HEK293 (cell line): ENCODE measurements around the gene STK11.

Source experiments
- GLIS1 ChIP-seq: fragments of 450-650 bp; formaldehyde crosslinking; IDR thresholded peaks from 2 replicates; pipeline ENCODE4 v1.5.1; 2016; ENCODE audit warnings: missing biosample characterization, missing genetic modification characterization
- GLIS2 ChIP-seq: fragments of 450-650 bp; formaldehyde crosslinking; IDR thresholded peaks from 2 replicates; pipeline ENCODE4 v1.5.1; 2016; ENCODE audit warnings: missing biosample characterization, missing genetic modification characterization
- KLF9 ChIP-seq: fragments of 450-650 bp; formaldehyde crosslinking; IDR thresholded peaks from 2 replicates; pipeline ENCODE4 v1.5.1; 2016; ENCODE audit warnings: missing biosample characterization, missing genetic modification characterization, low read depth
- OSR2 ChIP-seq: fragments of 450-650 bp; formaldehyde crosslinking; IDR thresholded peaks from 2 replicates; pipeline ENCODE4 v1.5.1; 2016; ENCODE audit warnings: missing biosample characterization, missing genetic modification characterization
- PATZ1 ChIP-seq: fragments of 450-650 bp; formaldehyde crosslinking; IDR thresholded peaks from 2 replicates; pipeline ENCODE4 v1.5.1; 2016; ENCODE audit warnings: missing biosample characterization, missing genetic modification characterization
- SETDB1 ChIP-seq: IDR thresholded peaks from one replicate; pipeline ENCODE4 v1.6.1; 2017; ENCODE audit warnings: mild to moderate bottlenecking, low read length, moderate library complexity, mixed read lengths; ENCODE audit not compliant: insufficient read length
- WT1 ChIP-seq: fragments of 450-650 bp; formaldehyde crosslinking; IDR thresholded peaks from 2 replicates; pipeline ENCODE4 v1.5.1; 2016; ENCODE audit warnings: missing biosample characterization, missing genetic modification characterization
- YY1 ChIP-seq: fragments of 450-650 bp; formaldehyde crosslinking; IDR thresholded peaks from 2 replicates; pipeline ENCODE4 v1.5.1; 2018; ENCODE audit warnings: missing biosample characterization, missing genetic modification characterization
- YY2 ChIP-seq: fragments of 450-650 bp; formaldehyde crosslinking; IDR thresholded peaks from 2 replicates; pipeline ENCODE4 v1.5.1; 2016; ENCODE audit warnings: missing biosample characterization, missing genetic modification characterization
- ZBTB1 ChIP-seq: fragments of 450-650 bp; formaldehyde crosslinking; IDR thresholded peaks from 2 replicates; pipeline ENCODE4 v1.5.1; 2016; ENCODE audit warnings: missing biosample characterization, missing genetic modification characterization
- ZEB2 ChIP-seq: fragments of 450-650 bp; formaldehyde crosslinking; IDR thresholded peaks from 2 replicates; pipeline ENCODE4 v1.5.1; 2016; ENCODE audit warnings: missing biosample characterization, missing genetic modification characterization
- ZFP37 ChIP-seq: fragments of 450-650 bp; formaldehyde crosslinking; IDR thresholded peaks from 2 replicates; pipeline ENCODE4 v1.5.1; 2016; ENCODE audit warnings: missing biosample characterization, missing genetic modification characterization
- ZNF133 ChIP-seq: fragments of 450-650 bp; formaldehyde crosslinking; IDR thresholded peaks from 2 replicates; pipeline ENCODE4 v1.5.1; 2016; ENCODE audit warnings: missing biosample characterization, missing genetic modification characterization
- ZNF146 ChIP-seq: fragments of 450-650 bp; formaldehyde crosslinking; IDR thresholded peaks from 2 replicates; pipeline ENCODE4 v1.5.1; 2016; ENCODE audit warnings: missing biosample characterization, missing genetic modification characterization
- ZNF16 ChIP-seq: fragments of 450-650 bp; formaldehyde crosslinking; IDR thresholded peaks from 2 replicates; pipeline ENCODE4 v1.5.1; 2016; ENCODE audit warnings: low read depth, missing biosample characterization, missing genetic modification characterization
- ZNF2 ChIP-seq: fragments of 450-650 bp; formaldehyde crosslinking; IDR thresholded peaks from 2 replicates; pipeline ENCODE4 v1.5.1; 2016; ENCODE audit warnings: missing biosample characterization, missing genetic modification characterization
- ZNF211 ChIP-seq: fragments of 450-650 bp; formaldehyde crosslinking; IDR thresholded peaks from 2 replicates; pipeline ENCODE4 v1.5.1; 2016; ENCODE audit warnings: low read depth, missing biosample characterization, missing genetic modification characterization
- ZNF214 ChIP-seq: fragments of 450-650 bp; formaldehyde crosslinking; IDR thresholded peaks from 2 replicates; pipeline ENCODE4 v1.5.1; 2017; ENCODE audit warnings: missing biosample characterization, mild to moderate bottlenecking, missing genetic modification characterization, borderline replicate concordance
- ZNF239 ChIP-seq: fragments of 450-650 bp; formaldehyde crosslinking; IDR thresholded peaks from 2 replicates; pipeline ENCODE4 v1.5.1; 2016; ENCODE audit warnings: missing biosample characterization, missing genetic modification characterization
- ZNF391 ChIP-seq: fragments of 450-650 bp; formaldehyde crosslinking; IDR thresholded peaks from 2 replicates; pipeline ENCODE4 v1.5.1; 2016; ENCODE audit warnings: low read depth, missing biosample characterization, missing genetic modification characterization, borderline replicate concordance
- ZNF398 ChIP-seq: fragments of 450-650 bp; formaldehyde crosslinking; IDR thresholded peaks from 2 replicates; pipeline ENCODE4 v1.5.1; 2017; ENCODE audit warnings: missing biosample characterization, missing genetic modification characterization
- ZNF621 ChIP-seq: fragments of 450-650 bp; formaldehyde crosslinking; IDR thresholded peaks from 2 replicates; pipeline ENCODE4 v1.5.1; 2017; ENCODE audit warnings: missing biosample characterization, missing genetic modification characterization
- ZNF626 ChIP-seq: fragments of 450-650 bp; sonication (Bioruptor Pico); formaldehyde crosslinking; IDR thresholded peaks from 2 replicates; pipeline ENCODE4 v1.5.1; 2018; ENCODE audit warnings: missing biosample characterization, missing genetic modification characterization, inconsistent platforms
- ZNF660 ChIP-seq: fragments of 450-650 bp; IDR thresholded peaks from 2 replicates; pipeline ENCODE4 v1.5.1; 2018; ENCODE audit warnings: missing biosample characterization, mild to moderate bottlenecking, missing genetic modification characterization
- ZNF776 ChIP-seq: fragments of 450-650 bp; formaldehyde crosslinking; IDR thresholded peaks from 2 replicates; pipeline ENCODE4 v1.5.0; 2017; ENCODE audit warnings: missing biosample characterization, missing genetic modification characterization, borderline replicate concordance
- ZNF785 ChIP-seq: fragments of 450-650 bp; formaldehyde crosslinking; IDR thresholded peaks from 2 replicates; pipeline ENCODE4 v1.5.1; 2016; ENCODE audit warnings: missing biosample characterization, missing genetic modification characterization
- ZNF791 ChIP-seq: fragments of 450-650 bp; formaldehyde crosslinking; IDR thresholded peaks from 2 replicates; pipeline ENCODE4 v1.5.1; 2016; ENCODE audit warnings: missing biosample characterization, missing genetic modification characterization
- ZNF830 ChIP-seq: fragments of 450-650 bp; IDR thresholded peaks from 2 replicates; pipeline ENCODE4 v1.5.0; 2018; ENCODE audit warnings: missing biosample characterization, missing genetic modification characterization, low read depth, mild to moderate bottlenecking, moderate library complexity
- TF ChIP-seq, protein P1 (sequence below): fragments of 450-650 bp; formaldehyde crosslinking; IDR thresholded peaks from 2 replicates; pipeline ENCODE4 v1.5.1; 2016; ENCODE audit warnings: missing biosample characterization, missing genetic modification characterization
- TF ChIP-seq, protein P2 (sequence below): fragments of 450-650 bp; formaldehyde crosslinking; IDR thresholded peaks from 2 replicates; pipeline ENCODE4 v1.5.1; 2017; ENCODE audit warnings: missing biosample characterization, missing genetic modification characterization
- TF ChIP-seq, protein P3 (sequence below): fragments of 450-650 bp; formaldehyde crosslinking; IDR thresholded peaks from 2 replicates; pipeline ENCODE4 v1.5.1; 2016; ENCODE audit warnings: missing biosample characterization, missing genetic modification characterization

The STK11 gene

GRCh38 chr19:1173845-1174809, 31.5 kb upstream of the STK11 start, which contains the start of gene SBNO2 (continued):
- no peak for TF ChIP-seq ZNF398
- TF ChIP-seq ZNF776 (tag by site-specific recombination), result no peak
- TF ChIP-seq GLIS2 (tag by site-specific recombination), result no peak
- TF ChIP-seq ZNF211 (tag by site-specific recombination), result no peak
- TF ChIP-seq, protein P1, sequence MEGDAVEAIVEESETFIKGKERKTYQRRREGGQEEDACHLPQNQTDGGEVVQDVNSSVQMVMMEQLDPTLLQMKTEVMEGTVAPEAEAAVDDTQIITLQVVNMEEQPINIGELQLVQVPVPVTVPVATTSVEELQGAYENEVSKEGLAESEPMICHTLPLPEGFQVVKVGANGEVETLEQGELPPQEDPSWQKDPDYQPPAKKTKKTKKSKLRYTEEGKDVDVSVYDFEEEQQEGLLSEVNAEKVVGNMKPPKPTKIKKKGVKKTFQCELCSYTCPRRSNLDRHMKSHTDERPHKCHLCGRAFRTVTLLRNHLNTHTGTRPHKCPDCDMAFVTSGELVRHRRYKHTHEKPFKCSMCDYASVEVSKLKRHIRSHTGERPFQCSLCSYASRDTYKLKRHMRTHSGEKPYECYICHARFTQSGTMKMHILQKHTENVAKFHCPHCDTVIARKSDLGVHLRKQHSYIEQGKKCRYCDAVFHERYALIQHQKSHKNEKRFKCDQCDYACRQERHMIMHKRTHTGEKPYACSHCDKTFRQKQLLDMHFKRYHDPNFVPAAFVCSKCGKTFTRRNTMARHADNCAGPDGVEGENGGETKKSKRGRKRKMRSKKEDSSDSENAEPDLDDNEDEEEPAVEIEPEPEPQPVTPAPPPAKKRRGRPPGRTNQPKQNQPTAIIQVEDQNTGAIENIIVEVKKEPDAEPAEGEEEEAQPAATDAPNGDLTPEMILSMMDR (tag by site-specific recombination), result 0 out of 2 replicates have a peak, but pooled peaks have one; percentile 8
- no peak for TF ChIP-seq ZNF621 (tag by site-specific recombination)
- TF ChIP-seq ZNF391 (tag by site-specific recombination), result no peak
- peak; percentile 11; the same call in 1 of the 2 replicates for TF ChIP-seq WT1 (tag by site-specific recombination)
- peak; percentile 83 for TF ChIP-seq YY1 (tag by site-specific recombination)
- TF ChIP-seq ZNF146, result no peak; the same call in 1 of the 2 replicates
- 0 out of 2 replicates have a peak, but pooled peaks have one; percentile 27 for TF ChIP-seq ZNF785 (tag by site-specific recombination)
- TF ChIP-seq YY2, result peak; percentile 53
- peak; percentile 72 for TF ChIP-seq PATZ1 (tag by site-specific recombination)
- TF ChIP-seq SETDB1, result no peak
- TF ChIP-seq, protein P2, sequence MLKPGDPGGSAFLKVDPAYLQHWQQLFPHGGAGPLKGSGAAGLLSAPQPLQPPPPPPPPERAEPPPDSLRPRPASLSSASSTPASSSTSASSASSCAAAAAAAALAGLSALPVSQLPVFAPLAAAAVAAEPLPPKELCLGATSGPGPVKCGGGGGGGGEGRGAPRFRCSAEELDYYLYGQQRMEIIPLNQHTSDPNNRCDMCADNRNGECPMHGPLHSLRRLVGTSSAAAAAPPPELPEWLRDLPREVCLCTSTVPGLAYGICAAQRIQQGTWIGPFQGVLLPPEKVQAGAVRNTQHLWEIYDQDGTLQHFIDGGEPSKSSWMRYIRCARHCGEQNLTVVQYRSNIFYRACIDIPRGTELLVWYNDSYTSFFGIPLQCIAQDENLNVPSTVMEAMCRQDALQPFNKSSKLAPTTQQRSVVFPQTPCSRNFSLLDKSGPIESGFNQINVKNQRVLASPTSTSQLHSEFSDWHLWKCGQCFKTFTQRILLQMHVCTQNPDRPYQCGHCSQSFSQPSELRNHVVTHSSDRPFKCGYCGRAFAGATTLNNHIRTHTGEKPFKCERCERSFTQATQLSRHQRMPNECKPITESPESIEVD (tag by site-specific recombination), result no peak
- no peak for TF ChIP-seq OSR2
- TF ChIP-seq ZNF133 (tag by site-specific recombination), result no peak
- TF ChIP-seq ZFP37, result no peak
- no peak for TF ChIP-seq ZNF16
- TF ChIP-seq ZEB2, result peak; percentile 43; the same call in 1 of the 2 replicates
- no peak for TF ChIP-seq ZNF214 (tag by site-specific recombination)
- no peak for TF ChIP-seq ZBTB1 (tag by site-specific recombination)
- TF ChIP-seq ZNF626 (tag by site-specific recombination), result no peak
- TF ChIP-seq KLF9, result peak; percentile 77
- TF ChIP-seq ZNF239 (tag by site-specific recombination), result no peak
- no peak for TF ChIP-seq ZNF791 (tag by site-specific recombination)
- TF ChIP-seq ZNF830 (tag by site-specific recombination), result no peak
- no peak; the same call in 1 of the 2 replicates for TF ChIP-seq GLIS1
- TF ChIP-seq, protein P3, sequence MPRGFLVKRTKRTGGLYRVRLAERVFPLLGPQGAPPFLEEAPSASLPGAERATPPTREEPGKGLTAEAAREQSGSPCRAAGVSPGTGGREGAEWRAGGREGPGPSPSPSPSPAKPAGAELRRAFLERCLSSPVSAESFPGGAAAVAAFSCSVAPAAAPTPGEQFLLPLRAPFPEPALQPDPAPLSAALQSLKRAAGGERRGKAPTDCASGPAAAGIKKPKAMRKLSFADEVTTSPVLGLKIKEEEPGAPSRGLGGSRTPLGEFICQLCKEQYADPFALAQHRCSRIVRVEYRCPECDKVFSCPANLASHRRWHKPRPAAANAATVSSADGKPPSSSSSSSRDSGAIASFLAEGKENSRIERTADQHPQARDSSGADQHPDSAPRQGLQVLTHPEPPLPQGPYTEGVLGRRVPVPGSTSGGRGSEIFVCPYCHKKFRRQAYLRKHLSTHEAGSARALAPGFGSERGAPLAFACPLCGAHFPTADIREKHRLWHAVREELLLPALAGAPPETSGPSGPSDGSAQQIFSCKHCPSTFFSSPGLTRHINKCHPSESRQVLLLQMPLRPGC (tag by site-specific recombination), result peak; percentile 31; the same call in 1 of the 2 replicates
- peak; percentile 61; the same call in 1 of the 2 replicates for TF ChIP-seq ZNF660 (tag by site-specific recombination)
- TF ChIP-seq ZNF2 (tag by site-specific recombination), result no peak
